IMR-90 (cell line): ENCODE data around the gene SEC14L1. TPM values are rescaled to one million over a fixed set of nuclear protein-coding genes. Genes with fewer than 3 reads are reported as not detected.

Experiments
- ATAC-seq: fragments of 200-7000 bp; cut with Tn5 transposase; 2 replicates; pipeline ENCODE4 v1.9.1; 2020; ENCODE audit warnings: low read depth, mild to moderate bottlenecking, moderate library complexity
- BruUV-seq: library from RNA; stranded (reverse); fragments of 400-500 nt; replicated peaks from 2 replicates; lab custom pipeline; 2021; lab: Mats Ljungman, UMichigan
- CTCF ChIA-PET: fragments of 300-600 bp; formaldehyde crosslinking; extraction: SDS; loops from one replicate; lab custom pipeline; 2021; ENCODE audit warnings: antibody characterized with exemption; lab: Yijun Ruan, JAX
- POLR2A ChIA-PET: fragments of 300-600 bp; sonication (Branson Sonifier 250); formaldehyde crosslinking; loops from one replicate; lab custom pipeline; 2022; ENCODE audit warnings: antibody characterized with exemption; ENCODE audit not compliant: unreplicated experiment; lab: Charles Lee
- DNase-seq: peaks from one replicate; pipeline ENCODE4 v3.0.0; 2013
- H2AFZ ChIP-seq: replicated peaks from 2 replicates; pipeline ENCODE3; 2013; ENCODE audit warnings: low read length, mild to moderate bottlenecking; ENCODE audit not compliant: poor library complexity
- H2AK5ac ChIP-seq: 2 replicates; pipeline ENCODE4 v1.6.1; 2013; ENCODE audit warnings: low read depth, low read length, inconsistent platforms
- H2AK9ac ChIP-seq: replicated peaks from 2 replicates; pipeline ENCODE3; 2013; ENCODE audit warnings: mild to moderate bottlenecking, low read depth, low read length, moderate library complexity; ENCODE audit not compliant: poor library complexity
- H2BK120ac ChIP-seq: 2 replicates; pipeline ENCODE4 v1.6.1; 2013; ENCODE audit warnings: low read depth, low read length, inconsistent platforms
- H2BK15ac ChIP-seq: 3 replicates; pipeline ENCODE4 v1.6.1; 2013; ENCODE audit warnings: low read depth, low read length, inconsistent platforms
- H2BK20ac ChIP-seq: 2 replicates; pipeline ENCODE4 v1.6.1; 2013; ENCODE audit warnings: low read depth, mild to moderate bottlenecking, inconsistent platforms, low read length, moderate library complexity
- H2BK5ac ChIP-seq: 2 replicates; pipeline ENCODE4 v1.6.1; 2013; ENCODE audit warnings: mild to moderate bottlenecking, low read depth, low read length, inconsistent platforms; ENCODE audit not compliant: poor library complexity, severe bottlenecking
- H3K14ac ChIP-seq: replicated peaks from 2 replicates; pipeline ENCODE4 v1.6.1; 2013; ENCODE audit warnings: low read depth, low read length, inconsistent platforms
- H3K18ac ChIP-seq: 2 replicates; pipeline ENCODE4 v1.6.1; 2013; ENCODE audit warnings: low read depth, low read length, control low read depth
- H3K23ac ChIP-seq: 2 replicates; pipeline ENCODE4 v1.6.1; 2013; ENCODE audit warnings: low read depth, low read length, inconsistent platforms
- H3K27ac ChIP-seq: 2 replicates; pipeline ENCODE4 v1.5.1; 2013; ENCODE audit warnings: mild to moderate bottlenecking, control low read depth, low read length; ENCODE audit not compliant: insufficient read depth
- H3K27me3 ChIP-seq: 2 replicates; pipeline ENCODE4 v1.6.1; 2013; ENCODE audit warnings: low read length; ENCODE audit not compliant: control insufficient read depth, insufficient read depth
- H3K36me3 ChIP-seq: 2 replicates; pipeline ENCODE4 v1.6.1; 2013; ENCODE audit warnings: low read length, mixed read lengths; ENCODE audit not compliant: control insufficient read depth, insufficient read depth
- H3K4ac ChIP-seq: 2 replicates; pipeline ENCODE4 v1.6.1; 2013; ENCODE audit warnings: low read depth, low read length, inconsistent platforms
- H3K4me1 ChIP-seq: 2 replicates; pipeline ENCODE4 v1.6.1; 2013; ENCODE audit warnings: low read length, mixed read lengths; ENCODE audit not compliant: control insufficient read depth, insufficient read depth
- H3K4me2 ChIP-seq: 2 replicates; pipeline ENCODE4 v1.6.1; 2013; ENCODE audit warnings: low read depth, mild to moderate bottlenecking, control low read depth, low read length, moderate library complexity
- H3K4me3 ChIP-seq: 2 replicates; pipeline ENCODE4 v1.5.1; 2013; ENCODE audit warnings: low read depth, mild to moderate bottlenecking, control low read depth, low read length, moderate library complexity; ENCODE audit not compliant: insufficient read depth
- H3K56ac ChIP-seq: 2 replicates; pipeline ENCODE4 v1.6.1; 2013; ENCODE audit warnings: low read length, inconsistent platforms; ENCODE audit not compliant: insufficient read depth; ENCODE audit errors: extremely low read depth
- H3K79me1 ChIP-seq, 2 experiments: 2 replicates each; pipeline ENCODE4 v1.6.1; 2013; ENCODE audit warnings: low read length in 2 of 2, inconsistent platforms in 1 of 2, low read depth in 1 of 2
- H3K9ac ChIP-seq: 2 replicates; pipeline ENCODE4 v1.6.1; 2013; ENCODE audit warnings: low read depth, low read length, control low read depth
- H3K9me1 ChIP-seq: 2 replicates; pipeline ENCODE4 v1.6.1; 2013; ENCODE audit warnings: low read length, inconsistent platforms; ENCODE audit not compliant: insufficient read depth
- H3K9me3 ChIP-seq: 2 replicates; pipeline ENCODE4 v1.6.1; 2013; ENCODE audit warnings: low read length; ENCODE audit not compliant: control insufficient read depth, insufficient read depth
- H4K20me1 ChIP-seq: 2 replicates; pipeline ENCODE4 v1.6.1; 2013; ENCODE audit warnings: low read length, inconsistent platforms; ENCODE audit not compliant: insufficient read depth
- H4K5ac ChIP-seq: 2 replicates; pipeline ENCODE4 v1.6.1; 2013; ENCODE audit warnings: mild to moderate bottlenecking, low read depth, low read length, control low read depth
- H4K8ac ChIP-seq, 2 experiments: 2 replicates each; pipeline ENCODE4 v1.6.1; 2013; ENCODE audit warnings: low read depth in 2 of 2, low read length in 2 of 2, control low read depth in 1 of 2, inconsistent platforms in 1 of 2
- H4K91ac ChIP-seq: 2 replicates; pipeline ENCODE4 v1.6.1; 2013; ENCODE audit warnings: low read depth, low read length, inconsistent platforms; ENCODE audit not compliant: insufficient read depth
- BHLHE40 ChIP-seq: fragments of 150-350 bp; IDR thresholded peaks from 2 replicates; pipeline ENCODE4 v1.6.1; 2016; ENCODE audit warnings: mild to moderate bottlenecking, low read depth, low read length
- CEBPB ChIP-seq: IDR thresholded peaks from 2 replicates; pipeline ENCODE4 v1.6.1; 2012; ENCODE audit warnings: low read depth, low read length, improper control_type of control experiment
- CHD1 ChIP-seq: IDR thresholded peaks from 2 replicates; pipeline ENCODE4 v1.6.1; 2012; ENCODE audit warnings: low read depth, low read length, improper control_type of control experiment
- CTCF ChIP-seq: conservative IDR thresholded peaks from 2 replicates; pipeline ENCODE4 v1.5.1; 2012; ENCODE audit warnings: mild to moderate bottlenecking, low read depth, low read length, improper control_type of control experiment
- ELK1 ChIP-seq: fragments of 150-350 bp; IDR thresholded peaks from 2 replicates; pipeline ENCODE4 v1.6.1; 2016; ENCODE audit warnings: low read depth, mild to moderate bottlenecking, low read length, moderate library complexity, borderline replicate concordance
- FOS ChIP-seq: fragments of 150-350 bp; IDR thresholded peaks from 2 replicates; pipeline ENCODE4 v1.6.1; 2016; ENCODE audit warnings: low read depth, low read length
- MAFK ChIP-seq: IDR thresholded peaks from 2 replicates; pipeline ENCODE4 v1.6.1; 2012; ENCODE audit warnings: low read depth, low read length, improper control_type of control experiment
- MAZ ChIP-seq: IDR thresholded peaks from 2 replicates; pipeline ENCODE4 v1.6.1; 2012; ENCODE audit warnings: low read depth, mild to moderate bottlenecking, low read length, improper control_type of control experiment, moderate library complexity, borderline replicate concordance
- MXI1 ChIP-seq: IDR thresholded peaks from 2 replicates; pipeline ENCODE4 v1.6.1; 2012; ENCODE audit warnings: low read depth, mild to moderate bottlenecking, low read length, moderate library complexity, borderline replicate concordance
- NFE2L2 ChIP-seq: fragments of 150-350 bp; IDR thresholded peaks from 2 replicates; pipeline ENCODE4 v1.6.1; 2016; ENCODE audit warnings: low read depth, mild to moderate bottlenecking, low read length
- POLR2A ChIP-seq: IDR thresholded peaks from 2 replicates; pipeline ENCODE4 v1.6.1; 2012; ENCODE audit warnings: mild to moderate bottlenecking, low read depth, low read length
- RAD21 ChIP-seq: IDR thresholded peaks from 2 replicates; pipeline ENCODE4 v1.6.1; 2012; ENCODE audit warnings: low read length, improper control_type of control experiment
- RFX5 ChIP-seq: IDR thresholded peaks from 2 replicates; pipeline ENCODE4 v1.8.0; 2012; ENCODE audit warnings: low read depth, mild to moderate bottlenecking, low read length, moderate library complexity
- SMC3 ChIP-seq: fragments of 150-350 bp; IDR thresholded peaks from 2 replicates; pipeline ENCODE4 v1.6.1; 2016; ENCODE audit warnings: low read depth, mild to moderate bottlenecking, antibody characterized with exemption, low read length, moderate library complexity
- USF2 ChIP-seq: fragments of 150-350 bp; IDR thresholded peaks from 2 replicates; pipeline ENCODE4 v1.6.1; 2017; ENCODE audit warnings: mild to moderate bottlenecking, antibody characterized with exemption, low read length, low read depth
- WGBS, 2 experiments: methylation state at CpG; one replicate each; pipeline versions ENCODE4 v1.1.5 to v1.1.7; 2013; ENCODE audit warnings: missing lambda C conversion rate in 2 of 2; ENCODE audit not compliant: insufficient read length in 1 of 2; ENCODE audit errors: extremely low coverage in 2 of 2; 5-methylcytosine and 5-hydroxymethylcytosine counted together
- dilution Hi-C: fragments of 300-500 bp; cut with HindIII; formaldehyde crosslinking; loops from one replicate; pipeline ENCODE4 v1.14.3; 2018; ENCODE audit warnings: low sequenced_read_pairs; ENCODE audit not compliant: unreplicated experiment
- in situ Hi-C: fragments of 300-500 bp; cut with MboI; formaldehyde crosslinking; loops from 3 replicates; pipeline ENCODE4 v1.14.3; 2019; ENCODE audit warnings: low sequenced_read_pairs, inconsistent platforms, mixed read lengths
- intact Hi-C: fragments of 100-400 bp; cut with micrococcal nuclease; formaldehyde crosslinking; loops from 2 replicates; pipeline ENCODE4 v1.10.0; 2022
- polyA plus RNA-seq, 3 experiments: library from polyadenylated mRNA; depleted of rRNA; stranded (reverse); fragments of >200 nt; gene quantifications; 2 replicates each; pipeline ENCODE4 v1.2.3, GENCODE V29; 2012; ENCODE audit warnings: low replicate concordance in 1 of 3
- total RNA-seq: library from RNA; depleted of rRNA; stranded (reverse); fragments of >200 nt; gene quantifications from 2 replicates; pipeline ENCODE4 v1.2.3, GENCODE V29; 2012

Gene SEC14L1
- total and polyA plus RNA-seq, 2 of the 4 experiments (the other 2 are of a cell fraction): 24.9 to 35.8 TPM

GRCh38 chr17:77208217-77208808, 67.5 kb downstream of the SEC14L1 start:
- Histone ChIP-seq H4K5ac (no peak overlapping the region), H3K9me1 (peaks cover 8% of the 10 kb centered on the region), H3K4me1 (no peaks in the 10 kb centered on the region; the same call in 1 of the 2 replicates), H2BK5ac (no peak overlapping the region), H3K36me3 (peaks cover 66% of the 10 kb centered on the region), H2AK5ac (no peak overlapping the region), H3K14ac (no peak overlapping the region), H3K9me3 (no peaks in the 10 kb centered on the region), H3K9ac (no peak overlapping the region), H3K4me3 (no peak overlapping the region), H4K91ac (no peak overlapping the region), H3K27ac (no peak overlapping the region), H2AFZ (no peak overlapping the region), H2BK15ac (no peak overlapping the region), H4K20me1 (no peaks in the 10 kb centered on the region), H3K79me1 (peaks cover 16 to 40% of the 10 kb centered on the region in 2 experiments; a peak in 3 of 4 replicates), H3K18ac (no peak overlapping the region), H2BK120ac (no peak overlapping the region), H2AK9ac (no peak overlapping the region), H3K4me2 (no peak overlapping the region), H3K4ac (no peak overlapping the region), H4K8ac (peak overlapping the region in 1 of 2 experiments; percentile 49; a peak in 1 of 4 replicates), H3K23ac (no peak overlapping the region), H2BK20ac (no peak overlapping the region), H3K56ac (no peak overlapping the region), H3K27me3 (no peaks in the 10 kb centered on the region)
- ChIA-PET POLR2A (interaction anchor here (0.6 kb wide), 1 partner anchor 113 kb away, joined by 4 read pairs; no protein-coding TSS in a partner anchor), CTCF (interaction anchor here (0.6 to 1.1 kb wide), 3 partner anchors 108 to 121 kb away, joined by 3 to 5 read pairs (median 4); no protein-coding TSS in a partner anchor)
- peak; percentile 85 for ATAC-seq
- WGBS, 2 experiments: 85% methylated on average over 4 of the region's 16 CpGs; no CpG with 5 or more reads in 1 of the 2 experiments
- BruUV-seq: no TSS peak
- in situ Hi-C loops (no loop called here), dilution Hi-C loops (no loop called here), intact Hi-C loops (loop anchor here (5.0 kb wide), 1 partner anchor 111 kb away; no protein-coding TSS in a partner anchor)
- peak; percentile 59 for DNase-seq
- TF ChIP-seq CEBPB (no peak), FOS (no peak), BHLHE40 (no peak), ELK1 (no peak), RAD21 (peak; percentile 23; the same call in 1 of the 2 replicates), NFE2L2 (no peak), MAZ (no peak), POLR2A (no peak), MAFK (no peak), SMC3 (peak; percentile 35; the same call in 1 of the 2 replicates), CHD1 (no peak), USF2 (no peak), RFX5 (no peak), CTCF (peak; percentile 43), MXI1 (no peak)
